ENCODE data around the gene PTPRE.

Gene PTPRE

DNA sequence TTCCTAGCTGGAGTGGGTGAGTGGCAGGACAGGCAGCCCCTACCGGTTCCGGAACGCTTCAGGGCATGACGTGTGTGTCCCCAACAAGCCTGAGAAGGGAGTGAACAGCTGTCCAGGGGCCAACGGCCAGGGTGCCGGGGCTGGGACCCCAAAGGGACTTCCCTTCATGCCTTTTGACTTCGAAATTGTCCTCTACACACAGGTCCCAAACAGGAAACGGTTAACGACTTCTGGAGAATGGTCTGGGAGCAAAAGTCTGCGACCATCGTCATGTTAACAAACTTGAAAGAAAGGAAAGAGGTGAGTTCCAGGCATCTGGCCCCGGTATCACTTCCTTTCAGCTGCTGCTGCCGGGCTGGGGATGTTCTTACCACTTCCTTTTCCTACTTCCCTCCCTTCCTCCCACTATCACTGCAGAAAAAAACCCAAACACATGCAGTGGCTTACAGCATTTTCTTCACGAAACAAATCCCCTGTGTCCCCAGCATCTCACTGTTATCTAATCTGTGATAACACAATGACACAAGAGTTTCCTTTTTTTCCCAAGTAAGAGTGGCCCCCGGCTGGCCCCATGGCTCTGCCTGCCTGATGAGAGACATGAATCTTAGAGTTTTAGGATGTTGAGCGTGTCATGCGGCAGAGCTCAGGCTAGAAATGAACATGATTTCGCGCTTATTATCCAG is 156.1 kb downstream of the PTPRE start:
- no peak overlapping the region for H3K4me3 ChIP-seq (ENCODE audit: low read depth, low read length)
- in situ Hi-C loops (cut with HindIII; ENCODE audit: low sequenced_read_pairs): no loop called here
- DNase-seq (ENCODE audit: low read depth, low spot score): no peak
- TF ChIP-seq CTCF (IDR thresholded peaks at IDR 0.05; ENCODE audit: low read depth, low read length): no peak

- in situ Hi-C loops (cut with HindIII; ENCODE audit: low sequenced_read_pairs): no loop called here
- DNase-seq (ENCODE audit: low read depth, low spot score): no peak
- H3K4me3 ChIP-seq (ENCODE audit: low read depth, low read length): no peak overlapping the region
- no peak for TF ChIP-seq CTCF (IDR thresholded peaks at IDR 0.05; ENCODE audit: low read depth, low read length)
Observed at GRCh38 chr10:128063736-128064107, 156.8 kb downstream of the PTPRE start.

DNA sequence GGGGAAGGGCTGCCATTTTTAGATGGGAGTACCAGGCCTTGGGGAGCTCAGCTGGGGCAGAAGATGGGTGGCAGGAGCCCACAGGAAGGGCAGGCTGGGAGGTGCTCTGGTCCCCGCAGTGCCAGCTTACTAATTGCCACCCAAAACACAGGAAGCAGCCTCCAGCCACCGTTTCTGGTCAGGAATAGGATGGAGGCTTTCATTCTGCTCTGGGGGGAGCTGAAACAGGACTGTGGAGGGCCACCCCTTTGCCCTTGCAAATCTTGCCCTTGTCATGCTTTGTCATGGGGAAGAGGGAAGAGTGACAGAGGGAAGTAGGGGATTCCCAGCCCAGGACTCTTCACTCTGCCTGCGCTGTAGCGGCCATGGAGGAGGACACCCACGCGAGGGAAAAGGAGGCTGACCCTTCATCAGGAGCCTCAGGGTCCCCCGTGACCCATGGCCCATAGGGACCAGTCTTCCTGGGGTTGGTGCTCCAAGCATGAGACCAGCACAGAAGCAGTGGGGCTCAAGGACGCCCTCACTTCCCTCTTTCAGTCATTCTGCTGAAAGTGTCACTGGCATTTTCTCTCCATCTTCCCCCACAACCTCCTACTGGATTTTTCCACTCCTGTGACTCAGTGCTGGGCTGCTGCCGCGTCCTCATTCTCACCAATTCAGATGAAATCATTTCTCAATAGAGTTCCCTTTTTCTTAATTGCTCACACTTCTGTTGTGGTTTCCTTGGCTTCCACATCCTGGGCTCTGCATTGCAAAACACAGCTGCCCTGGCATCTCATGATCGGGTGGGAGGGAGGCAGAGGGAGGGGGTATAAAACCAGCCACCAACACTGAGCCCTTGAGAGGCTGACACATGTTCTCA is 157.4 kb downstream of the PTPRE start:
- H3K4me3 ChIP-seq (ENCODE audit: low read depth, low read length): no peak overlapping the region
- in situ Hi-C loops (cut with HindIII; ENCODE audit: low sequenced_read_pairs): no loop called here
- TF ChIP-seq CTCF (IDR thresholded peaks at IDR 0.05; ENCODE audit: low read depth, low read length): no peak
- DNase-seq (ENCODE audit: low read depth, low spot score): peak; percentile 74

DNA sequence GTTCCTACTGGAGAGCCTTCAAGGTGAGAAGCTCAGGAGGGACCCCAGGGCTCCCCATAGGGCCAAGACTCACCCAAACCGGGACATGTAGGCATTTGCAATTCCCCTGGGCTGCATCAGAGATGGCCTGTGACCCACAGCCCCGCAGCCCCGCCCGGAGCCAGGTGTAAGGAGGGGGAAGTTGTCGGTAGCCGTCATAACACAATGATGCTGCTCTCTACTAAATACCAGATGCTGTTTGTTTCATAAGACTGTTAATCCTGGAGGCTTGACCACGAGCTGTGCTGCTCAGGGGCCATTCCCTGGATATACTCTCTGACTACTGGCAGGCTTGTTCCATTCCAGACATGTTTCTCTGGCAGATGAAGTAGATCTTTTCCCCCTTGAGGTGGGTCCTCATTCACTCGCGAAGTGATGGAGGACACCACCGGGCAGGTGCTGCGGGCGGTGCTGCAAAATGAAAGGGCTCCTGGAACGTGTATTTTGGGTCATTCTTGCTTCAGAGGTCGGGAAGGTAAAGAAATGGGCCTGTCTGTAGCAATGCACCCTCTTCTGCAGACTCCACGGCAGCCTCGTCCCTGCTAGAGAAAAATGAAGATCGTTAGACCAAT is 158.2 kb downstream of the PTPRE start:
- peak; percentile 20 for DNase-seq (ENCODE audit: low read depth, low spot score)
- in situ Hi-C loops (cut with HindIII; ENCODE audit: low sequenced_read_pairs): no loop called here
- TF ChIP-seq CTCF (IDR thresholded peaks at IDR 0.05; ENCODE audit: low read depth, low read length): no peak
- no peak overlapping the region for H3K4me3 ChIP-seq (ENCODE audit: low read depth, low read length)

- no peak overlapping the region for H3K4me3 ChIP-seq (ENCODE audit: low read depth, low read length)
- in situ Hi-C loops (cut with HindIII; ENCODE audit: low sequenced_read_pairs): no loop called here
- no peak for DNase-seq (ENCODE audit: low read depth, low spot score)
- no peak for TF ChIP-seq CTCF (IDR thresholded peaks at IDR 0.05; ENCODE audit: low read depth, low read length)
Observed at GRCh38 chr10:128065881-128066534, 159.1 kb downstream of the PTPRE start.

DNA sequence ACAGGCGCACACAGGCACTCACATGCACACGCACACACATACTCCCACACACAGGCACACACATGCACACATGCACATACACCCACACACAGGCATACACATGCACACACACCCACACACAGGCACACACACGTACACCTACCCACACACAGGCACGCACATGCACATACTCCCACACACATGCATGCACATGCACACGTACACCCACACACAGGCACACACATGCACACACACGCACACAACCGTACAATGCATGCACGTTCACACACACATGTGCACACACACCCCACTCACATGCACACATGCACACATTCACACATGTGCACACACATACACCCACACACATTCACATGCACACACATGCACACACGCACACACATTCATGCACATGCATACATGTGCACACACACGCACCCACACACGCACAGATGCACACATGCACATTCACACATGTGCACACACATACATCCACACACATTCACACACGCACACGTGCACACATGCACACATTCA is 160.0 kb downstream of the PTPRE start:
- TF ChIP-seq CTCF (IDR thresholded peaks at IDR 0.05; ENCODE audit: low read depth, low read length): no peak
- no peak overlapping the region for H3K4me3 ChIP-seq (ENCODE audit: low read depth, low read length)
- in situ Hi-C loops (cut with HindIII; ENCODE audit: low sequenced_read_pairs): no loop called here
- no peak for DNase-seq (ENCODE audit: low read depth, low spot score)
